Activated CD8-positive, alpha-beta memory T cell treated with anti-CD3 and anti-CD28 coated beads for 24 hours (primary cell): ENCODE results near the gene MUC20.
"Not testable (repeated sequence)": the region's sequence is repeated elsewhere in the genome, so short reads cannot be mapped to it uniquely, and the experiment has no call there.

Experiments used
- DNase-seq: peaks from one replicate; pipeline ENCODE4 v3.0.0-alpha.2; 2020

The MUC20 gene

GRCh38 chr3:195755791-195756676 lies 35.3 kb downstream of the MUC20 start:
- DNase-seq, result no peak

DNA sequence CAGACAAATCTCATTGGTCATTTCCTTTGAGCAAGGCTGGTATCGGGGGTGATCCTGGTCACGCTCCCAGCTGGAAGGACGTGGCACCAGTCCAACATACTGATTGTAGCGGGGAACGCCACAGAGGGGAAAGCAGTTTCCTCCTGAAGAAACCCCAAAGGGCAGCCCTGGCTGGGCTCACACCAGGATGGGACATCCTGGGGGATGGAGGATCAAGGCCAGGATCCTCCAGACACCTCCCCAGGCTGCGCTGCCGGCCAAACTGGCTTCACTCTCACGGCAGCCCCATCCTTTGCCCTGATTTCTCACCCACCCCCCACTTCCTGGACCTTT lies 36.6 kb downstream of the MUC20 start:
- DNase-seq, result no peak

DNA sequence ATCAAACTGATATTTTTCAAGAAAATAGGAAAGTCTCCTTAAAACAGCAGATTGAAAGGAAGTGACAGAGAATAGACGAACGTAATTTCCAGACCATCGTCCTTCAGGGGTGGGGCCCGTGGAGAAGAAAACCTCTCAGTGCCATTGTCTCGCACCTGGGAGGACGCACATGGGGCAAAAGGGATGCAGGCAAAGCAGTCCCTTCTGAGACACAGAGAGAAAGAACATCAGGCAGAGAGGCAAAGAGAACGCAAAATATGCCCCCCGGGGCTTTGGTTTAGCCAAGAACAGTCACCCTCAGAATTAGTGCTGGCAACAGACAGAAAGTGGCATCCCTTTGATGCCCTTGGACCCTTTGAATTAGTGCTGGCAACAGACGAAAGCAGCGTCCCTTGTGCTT lies 37.0 kb downstream of the MUC20 start:
- no peak for DNase-seq

GRCh38 chr3:195758721-195759353 lies 38.1 kb downstream of the MUC20 start:
- DNase-seq, result no peak

GRCh38 chr3:195760345-195761122 lies 39.8 kb downstream of the MUC20 start:
- no peak for DNase-seq

GRCh38 chr3:195761123-195761566 lies 40.4 kb downstream of the MUC20 start:
- no peak for DNase-seq

DNA sequence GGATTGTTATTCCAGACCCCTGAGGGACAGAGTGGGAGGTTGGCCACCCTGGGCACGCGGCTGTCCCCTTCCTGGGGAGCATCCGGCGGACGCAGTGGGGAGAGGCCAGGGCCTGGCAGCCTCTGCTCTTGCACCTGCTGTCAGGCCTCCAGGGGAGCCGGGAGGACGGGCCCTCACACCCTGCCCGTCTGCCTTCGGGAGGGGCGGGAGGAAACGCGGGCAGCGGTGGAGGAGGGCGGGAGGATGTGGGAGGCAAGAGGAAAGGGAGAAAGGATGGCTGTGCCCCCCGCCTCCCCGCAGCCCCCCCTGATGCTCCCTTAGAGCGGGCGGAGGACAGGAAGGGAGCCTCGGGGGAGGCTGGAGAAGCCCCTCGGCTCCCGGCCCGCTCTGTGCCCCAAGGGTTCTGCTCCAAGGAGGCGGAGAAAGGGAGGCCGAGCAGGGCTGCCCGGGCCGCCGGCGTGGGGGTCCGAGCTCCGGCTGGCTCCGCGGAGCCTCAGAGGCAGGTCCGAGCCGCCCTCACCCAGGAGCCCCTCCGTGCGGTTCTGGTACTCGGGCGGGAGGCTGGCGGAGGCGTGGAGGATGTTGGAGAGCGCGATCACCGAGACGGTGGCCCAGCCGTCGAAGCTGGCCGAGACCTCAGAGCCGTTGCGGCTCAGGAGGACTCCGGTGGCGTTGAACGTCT lies 40.9 kb downstream of the MUC20 start:
- DNase-seq, result no peak

DNA sequence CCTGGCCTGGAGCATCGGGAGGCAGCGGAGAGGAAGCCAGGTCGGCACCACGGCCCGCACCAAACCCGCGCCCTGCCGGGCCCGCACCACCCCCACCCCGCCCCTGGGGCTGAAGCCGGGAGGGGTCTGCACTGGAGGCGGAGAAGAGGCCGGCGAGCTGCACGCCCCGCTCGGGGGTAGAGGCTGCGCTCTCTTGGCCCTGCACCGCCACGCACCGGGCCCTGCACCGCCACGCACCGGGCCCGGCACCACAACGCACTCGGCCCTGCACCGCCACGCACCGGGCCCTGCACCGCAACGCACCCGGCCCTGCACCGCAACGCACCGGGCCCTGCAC lies 41.4 kb downstream of the MUC20 start:
- no peak for DNase-seq

GRCh38 chr3:195762611-195763010 lies 41.8 kb downstream of the MUC20 start:
- DNase-seq, result no peak

DNA sequence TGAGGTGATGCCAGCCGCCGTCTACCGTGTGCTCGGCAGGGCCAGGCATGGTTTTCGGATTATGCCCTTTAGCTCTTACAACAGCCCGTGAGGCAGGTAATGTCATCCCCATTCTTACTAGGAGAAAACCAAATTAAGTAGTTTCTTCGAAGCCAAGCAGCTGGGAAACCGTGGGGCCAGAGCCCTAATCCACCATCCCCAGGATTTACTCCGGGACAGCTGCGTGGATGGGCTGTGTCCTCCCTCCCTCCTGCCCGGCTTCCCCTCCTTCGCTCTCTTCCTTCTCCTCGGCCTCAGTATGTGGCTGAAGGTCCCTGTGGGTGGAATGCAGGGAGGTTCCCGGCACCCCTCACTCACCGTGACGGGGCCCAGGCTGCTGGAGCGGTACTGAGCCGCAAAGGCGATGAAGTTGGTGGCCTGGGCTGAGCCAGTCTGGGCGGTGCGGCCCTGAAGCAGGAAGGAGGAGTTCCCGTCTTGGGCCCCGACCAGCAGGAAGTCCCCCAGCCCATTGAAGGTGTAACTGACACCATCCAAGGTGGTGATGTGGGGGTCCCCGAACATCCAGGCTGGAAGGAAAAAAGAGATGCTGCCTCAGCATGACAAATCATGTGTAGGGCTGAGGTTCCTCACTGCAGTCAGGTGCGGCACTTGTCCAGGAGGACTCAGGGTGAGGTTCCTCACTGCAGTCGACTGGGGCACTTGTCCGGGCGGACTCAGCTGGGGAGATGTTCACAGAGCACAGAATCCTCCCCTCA lies 42.5 kb downstream of the MUC20 start:
- no peak for DNase-seq

GRCh38 chr3:195763843-195764825 lies 43.4 kb downstream of the MUC20 start:
- DNase-seq, result no peak

GRCh38 chr3:195764961-195765706 lies 44.4 kb downstream of the MUC20 start:
- no peak for DNase-seq

DNA sequence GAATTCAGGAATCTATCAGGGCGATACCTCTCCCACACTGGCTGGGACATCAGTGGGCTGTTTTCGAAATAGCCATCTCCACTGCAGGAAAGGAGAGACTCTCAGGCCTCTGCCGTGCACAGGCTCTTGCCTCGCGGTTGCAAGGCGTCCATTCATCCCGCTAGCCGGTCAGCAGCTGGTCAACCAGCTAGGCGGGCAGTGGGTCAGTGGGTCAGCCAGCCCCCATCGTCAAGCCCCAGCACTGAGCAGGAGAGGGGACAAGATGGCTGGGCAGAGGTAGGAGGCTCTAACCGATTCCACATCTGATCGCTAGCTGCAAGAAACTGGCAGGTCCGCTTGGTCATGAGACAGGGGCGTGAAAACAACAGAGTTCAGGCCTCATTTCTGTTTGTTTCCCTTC lies 45.9 kb downstream of the MUC20 start:
- DNase-seq, result no peak

DNA sequence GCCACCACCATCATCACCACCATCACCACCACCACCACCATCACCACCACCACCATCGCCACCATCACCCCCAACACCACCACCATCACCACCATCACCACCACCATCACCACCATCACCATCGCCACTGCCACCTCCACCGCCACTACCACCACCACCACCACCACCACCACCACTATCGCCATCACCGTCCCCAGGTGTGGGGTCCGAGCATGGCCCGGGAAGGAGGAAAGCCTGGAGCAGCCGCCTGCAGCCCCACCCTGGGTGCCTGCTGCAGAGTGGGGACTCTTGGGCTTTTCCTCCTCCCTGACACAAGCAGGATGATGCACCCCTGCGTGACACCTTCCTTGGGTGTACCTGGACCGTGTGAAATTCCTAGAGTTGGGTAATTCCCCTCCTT lies 47.0 kb downstream of the MUC20 start:
- DNase-seq, result no peak

DNA sequence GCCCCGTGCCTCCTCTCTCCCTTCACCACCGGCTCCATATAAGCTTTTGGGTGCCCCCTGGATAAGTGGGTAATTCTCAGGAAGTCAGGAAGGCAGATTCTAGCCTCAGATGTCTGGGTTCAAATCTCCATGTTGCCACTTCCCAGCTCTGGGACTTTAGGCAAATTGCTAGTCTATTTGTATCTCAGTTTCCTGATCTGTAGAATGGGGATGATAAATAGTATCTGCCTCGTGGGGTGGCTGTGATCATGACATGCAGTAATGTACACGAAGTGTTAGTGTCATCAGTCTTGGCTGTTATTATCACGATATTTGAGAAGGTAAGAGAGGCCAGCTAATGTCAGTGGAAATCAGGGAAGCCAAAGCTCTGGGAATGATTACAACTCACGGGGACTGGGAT lies 47.6 kb downstream of the MUC20 start:
- no peak for DNase-seq

DNA sequence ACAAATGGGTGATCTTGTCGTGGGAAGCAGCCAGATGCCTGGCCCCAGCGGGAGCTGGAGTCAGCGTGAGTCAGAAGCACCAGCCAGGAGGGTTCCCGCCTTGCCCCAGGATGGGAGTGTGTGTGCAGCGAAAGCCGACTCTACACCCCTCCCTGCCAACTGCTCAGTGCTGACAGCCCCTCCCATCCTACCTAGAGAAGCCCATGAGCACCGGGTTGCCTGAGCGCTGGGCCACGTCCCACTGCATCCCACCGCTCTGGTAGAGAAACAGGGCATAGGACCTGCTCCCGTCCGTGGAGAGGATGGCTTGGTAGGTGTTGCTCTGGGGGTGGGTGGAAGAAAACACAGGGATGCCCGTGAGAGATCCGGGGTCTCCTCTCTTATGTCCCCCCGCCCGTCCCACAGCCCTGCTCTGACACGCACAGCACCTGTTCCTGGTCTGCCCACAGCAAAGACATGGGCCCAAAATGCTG lies 48.1 kb downstream of the MUC20 start:
- no peak for DNase-seq

DNA sequence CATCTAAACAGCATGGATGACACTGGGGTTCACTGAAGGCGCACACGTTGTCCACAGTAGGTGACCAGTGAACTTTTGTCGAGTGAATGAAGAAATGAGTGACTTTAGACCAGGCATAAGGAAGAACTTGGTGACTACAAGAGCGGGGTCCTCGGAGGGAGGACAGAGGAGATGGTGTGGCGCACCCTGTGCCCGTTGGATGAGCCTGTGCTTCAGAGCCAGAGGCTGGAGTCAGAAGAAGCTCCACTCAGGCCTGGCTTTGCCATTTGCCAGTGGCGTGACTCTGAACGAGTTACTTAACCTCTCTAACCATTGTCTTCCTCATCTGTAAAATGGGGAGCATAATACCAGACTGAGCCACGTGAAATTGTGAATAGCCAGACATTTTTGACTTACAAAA lies 48.8 kb downstream of the MUC20 start:
- DNase-seq, result no peak

DNA sequence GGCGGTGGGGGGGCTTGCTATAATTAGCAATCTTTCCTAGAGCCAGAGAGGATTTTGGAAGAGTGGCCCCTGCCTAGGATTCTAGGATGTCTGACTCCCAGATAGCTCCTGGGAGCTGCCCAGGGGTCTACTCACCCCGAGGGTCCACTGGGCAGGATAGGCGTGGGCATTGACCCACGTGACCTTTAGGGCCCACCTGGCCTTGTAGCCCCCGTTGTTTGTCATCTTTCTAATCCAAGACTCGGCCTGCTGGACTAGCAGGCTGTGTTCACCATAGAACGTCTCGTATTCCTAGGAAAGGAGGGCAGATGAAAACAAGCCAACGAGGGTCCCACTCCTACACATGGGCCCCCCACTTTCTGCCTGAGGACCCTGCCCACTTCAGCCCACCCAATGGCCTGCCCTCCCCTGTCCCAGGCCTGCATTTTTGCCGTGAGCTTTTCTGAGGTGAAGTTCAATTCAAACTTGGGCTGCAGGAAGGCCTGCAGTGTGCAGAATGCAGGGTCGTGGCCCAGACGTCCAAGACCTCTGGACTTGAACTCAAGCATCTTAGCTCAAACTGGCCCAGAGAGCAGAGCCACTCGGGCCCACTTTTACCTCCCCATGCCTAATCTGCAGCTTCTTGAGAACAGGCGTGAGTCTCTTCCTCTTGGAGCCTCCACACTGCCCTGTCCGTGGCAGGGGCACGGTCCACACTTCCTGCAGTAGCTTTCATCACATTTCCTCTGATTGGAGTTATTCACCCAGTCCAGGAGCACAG lies 49.5 kb downstream of the MUC20 start:
- DNase-seq, result no peak

GRCh38 chr3:195770841-195771645 lies 50.3 kb downstream of the MUC20 start:
- DNase-seq, result not testable (repeated sequence)
